PC-9 (cell line): ENCODE measurements around the gene MAB21L4. TPM values are rescaled to one million over a fixed set of nuclear protein-coding genes. Genes with fewer than 3 reads are reported as not detected.

Experiments used
- BruUV-seq: library from RNA; stranded (reverse); fragments of 400-500 nt; replicated peaks from 2 replicates; lab custom pipeline; 2021; lab: Mats Ljungman, UMichigan
- CTCF ChIA-PET: fragments of 300-600 bp; sonication (Branson Sonifier 250); formaldehyde crosslinking; loops from one replicate; lab custom pipeline; 2022; ENCODE audit warnings: antibody characterized with exemption; lab: Charles Lee
- POLR2A ChIA-PET: fragments of 300-600 bp; sonication (Branson Sonifier 250); formaldehyde crosslinking; loops from one replicate; lab custom pipeline; 2022; ENCODE audit warnings: antibody characterized with exemption; ENCODE audit not compliant: unreplicated experiment; lab: Charles Lee
- DNase-seq, 2 experiments: peaks; one replicate each; pipeline versions ENCODE4 v3.0.0 to v3.0.0-alpha.2; 2015 to 2022; ENCODE audit warnings: mixed read lengths in 1 of 2
- H2AFZ ChIP-seq: fragments of 200-600 bp; sonication (generic); 2 replicates; pipeline ENCODE4 v1.8.1; 2017; ENCODE audit warnings: antibody characterized with exemption
- H3F3A ChIP-seq: fragments of 200-600 bp; sonication (generic); 2 replicates; pipeline ENCODE4 v1.8.1; 2017; ENCODE audit warnings: antibody characterized with exemption, mild to moderate bottlenecking, low read depth; ENCODE audit not compliant: insufficient read depth
- H3K27ac ChIP-seq: fragments of 200-600 bp; sonication (generic); 2 replicates; pipeline ENCODE4 v1.6.1; 2016; ENCODE audit warnings: mixed run types
- H3K27me3 ChIP-seq: fragments of 200-600 bp; sonication (generic); 2 replicates; pipeline ENCODE4 v1.6.1; 2016; ENCODE audit warnings: low read depth, mixed run types; ENCODE audit not compliant: insufficient read depth
- H3K36me3 ChIP-seq: fragments of 200-600 bp; sonication (generic); 2 replicates; pipeline ENCODE4 v1.6.1; 2016; ENCODE audit warnings: low read depth, mixed run types
- H3K4me1 ChIP-seq: fragments of 200-600 bp; sonication (generic); replicated peaks from 2 replicates; pipeline ENCODE4 v1.6.1; 2016; ENCODE audit warnings: mixed run types; ENCODE audit not compliant: insufficient read depth
- H3K4me2 ChIP-seq: fragments of 200-600 bp; sonication (generic); 2 replicates; pipeline ENCODE4 v1.6.1; 2017; ENCODE audit warnings: mixed run types
- H3K4me3 ChIP-seq: fragments of 200-600 bp; sonication (generic); 2 replicates; pipeline ENCODE4 v1.6.1; 2016; ENCODE audit warnings: mixed run types
- H3K79me2 ChIP-seq: fragments of 200-600 bp; sonication (generic); 2 replicates; pipeline ENCODE4 v1.6.1; 2017; ENCODE audit warnings: low read depth, mixed run types
- H3K9me2 ChIP-seq: fragments of 200-600 bp; sonication (generic); 2 replicates; pipeline ENCODE4 v1.8.1; 2017; ENCODE audit warnings: mild to moderate bottlenecking; ENCODE audit not compliant: insufficient read depth
- H3K9me3 ChIP-seq: fragments of 200-600 bp; sonication (generic); 2 replicates; pipeline ENCODE4 v1.8.1; 2016; ENCODE audit warnings: low read depth; ENCODE audit not compliant: insufficient read depth
- H4K20me1 ChIP-seq: fragments of 200-600 bp; sonication (generic); 2 replicates; pipeline ENCODE4 v1.8.1; 2017; ENCODE audit not compliant: insufficient read depth
- CTCF ChIP-seq: fragments of 200-600 bp; sonication (generic); conservative IDR thresholded peaks from 2 replicates; pipeline ENCODE4 v1.6.1; 2017; ENCODE audit warnings: mixed run types, antibody characterized with exemption, mild to moderate bottlenecking, moderate library complexity
- EZH2 ChIP-seq: fragments of 200-600 bp; sonication (generic); IDR thresholded peaks from 2 replicates; pipeline ENCODE4 v1.8.0; 2017; ENCODE audit warnings: antibody characterized with exemption, low read depth
- intact Hi-C: fragments of 100-400 bp; cut with micrococcal nuclease; formaldehyde crosslinking; loops from one replicate; pipeline ENCODE4 v1.10.0; 2022; ENCODE audit not compliant: unreplicated experiment
- total RNA-seq: library from RNA; stranded (reverse); gene quantifications from 2 replicates; pipeline ENCODE4 v1.2.3, GENCODE V29; 2021

Gene MAB21L4
- total RNA-seq, 1 experiment from 2014 or later, result 68.8 TPM

- ChIA-PET CTCF (no interaction called here), POLR2A (no interaction called here)
- peaks cover 3% of the 10 kb centered on the region for H3K4me1 ChIP-seq
- no peak overlapping the region for H2AFZ ChIP-seq
- H3K27me3 ChIP-seq, result no peaks in the 10 kb centered on the region
- peak in 1 of 2 experiments; percentile 61 for DNase-seq
- no TSS peak for BruUV-seq
- H3K4me2 ChIP-seq, result no peak overlapping the region
- H3K79me2 ChIP-seq, result no peaks in the 10 kb centered on the region
- H3K4me3 ChIP-seq, result no peak overlapping the region
- no peaks in the 10 kb centered on the region for H4K20me1 ChIP-seq
- TF ChIP-seq CTCF (no peak), EZH2 (no peak)
- peaks cover 7% of the 10 kb centered on the region; the same call in 1 of the 2 replicates for H3F3A ChIP-seq
- H3K9me2 ChIP-seq, result no peaks in the 10 kb centered on the region
- H3K9me3 ChIP-seq, result no peaks in the 10 kb centered on the region
- H3K27ac ChIP-seq, result no peak overlapping the region
- no peaks in the 10 kb centered on the region for H3K36me3 ChIP-seq
- intact Hi-C loops, result no loop called here
Measured at GRCh38 chr2:240918258-240919091, 22.5 kb upstream of the MAB21L4 start.

- Histone ChIP-seq H3K4me3 (no peak overlapping the region), H3F3A (peaks cover 4% of the 10 kb centered on the region; the same call in 1 of the 2 replicates), H3K4me1 (peaks cover 10% of the 10 kb centered on the region), H3K9me3 (no peaks in the 10 kb centered on the region), H3K9me2 (no peaks in the 10 kb centered on the region), H2AFZ (no peak overlapping the region), H3K79me2 (no peaks in the 10 kb centered on the region), H3K27ac (no peak overlapping the region), H4K20me1 (no peaks in the 10 kb centered on the region), H3K4me2 (no peak overlapping the region), H3K36me3 (no peaks in the 10 kb centered on the region), H3K27me3 (no peaks in the 10 kb centered on the region)
- ChIA-PET POLR2A (no interaction called here), CTCF (no interaction called here)
- no peak for TF ChIP-seq CTCF
- TF ChIP-seq EZH2, result no peak
- no TSS peak for BruUV-seq
- peak in 1 of 2 experiments; percentile 4 for DNase-seq
- intact Hi-C loops, result no loop called here
Measured at GRCh38 chr2:240917684-240918257, 21.8 kb upstream of the MAB21L4 start.

GRCh38 chr2:240917009-240917683, 21.2 kb upstream of the MAB21L4 start:
- peak in 1 of 2 experiments; percentile 2 for DNase-seq
- BruUV-seq, result no TSS peak
- intact Hi-C loops, result no loop called here
- H3K36me3 ChIP-seq, result no peaks in the 10 kb centered on the region
- H3K4me3 ChIP-seq, result no peak overlapping the region
- H4K20me1 ChIP-seq, result no peaks in the 10 kb centered on the region
- no peak overlapping the region for H3K27ac ChIP-seq
- H3K4me1 ChIP-seq, result peaks cover 10% of the 10 kb centered on the region
- H3K9me2 ChIP-seq, result no peaks in the 10 kb centered on the region
- H3K9me3 ChIP-seq, result no peaks in the 10 kb centered on the region
- H3K4me2 ChIP-seq, result no peak overlapping the region
- TF ChIP-seq EZH2, result no peak
- ChIA-PET CTCF (no interaction called here), POLR2A (no interaction called here)
- H3K79me2 ChIP-seq, result no peaks in the 10 kb centered on the region
- H3F3A ChIP-seq, result no peaks in the 10 kb centered on the region; the same call in 1 of the 2 replicates
- no peaks in the 10 kb centered on the region for H3K27me3 ChIP-seq
- H2AFZ ChIP-seq, result no peak overlapping the region
